Tibial nerve (tissue), 4 donors: ENCODE measurements around the gene ITM2C. TPM values are rescaled to one million over a fixed set of nuclear protein-coding genes. Genes with fewer than 3 reads are reported as not detected.

ENCODE experiments used
- DNase-seq, 2 donors: peaks; one replicate each; pipeline ENCODE4 v3.0.0-alpha.2; 2019; ENCODE audit warnings: low spot score in 2 of 2
- H3K27ac ChIP-seq, 4 donors: fragments of 200-600 bp; sonication (generic) in 3 of 4; one replicate each; pipeline ENCODE4 v1.5.1; 2017 to 2019; ENCODE audit warnings: mild to moderate bottlenecking in 1 of 4
- H3K27me3 ChIP-seq, 2 donors: fragments of 200-600 bp; sonication (generic) in 1 of 2; one replicate each; pipeline versions ENCODE4 v1.5.1 to v1.6.0; 2017 to 2019
- H3K36me3 ChIP-seq, 3 donors: fragments of 200-600 bp; sonication (generic); one replicate each; pipeline ENCODE4 v1.5.1; 2018 to 2019
- H3K4me1 ChIP-seq, 4 donors: fragments of 200-600 bp; sonication (generic) in 3 of 4; one replicate each; pipeline ENCODE4 v1.5.1; 2017 to 2019
- H3K4me3 ChIP-seq, 4 donors: fragments of 200-600 bp; sonication (generic) in 3 of 4; one replicate each; pipeline ENCODE4 v1.5.1; 2017 to 2019; ENCODE audit warnings: mild to moderate bottlenecking in 1 of 4, moderate library complexity in 1 of 4
- H3K9me3 ChIP-seq, 4 donors: fragments of 200-600 bp; sonication (generic) in 3 of 4; one replicate each; pipeline ENCODE4 v1.5.1; 2017 to 2019
- CTCF ChIP-seq, 5 experiments: fragments of 200-600 bp in 3 of 5; fragments of 450-650 bp in 2 of 5; sonication (generic) in 3 of 5; IDR thresholded peaks; one replicate each; pipeline ENCODE4 v1.5.1; 2016 to 2019; ENCODE audit warnings: antibody characterized with exemption in 5 of 5, mild to moderate bottlenecking in 3 of 5, moderate library complexity in 2 of 5
- EP300 ChIP-seq, 2 donors: sonication (generic); formaldehyde crosslinking; IDR thresholded peaks; one replicate each; pipeline ENCODE4 v1.6.1; 2017; ENCODE audit warnings: antibody characterized with exemption in 2 of 2, mild to moderate bottlenecking in 1 of 2
- POLR2A ChIP-seq, 2 donors: fragments of 450-650 bp; IDR thresholded peaks; one replicate each; pipeline ENCODE4 v1.6.1; 2017; ENCODE audit warnings: antibody characterized with exemption in 2 of 2, mild to moderate bottlenecking in 2 of 2, moderate library complexity in 2 of 2
- WGBS, 2 donors: methylation state at CpG; one replicate each; pipeline ENCODE4 v1.1.5; 2018; 5-methylcytosine and 5-hydroxymethylcytosine counted together
- total RNA-seq, 4 donors: library from RNA; depleted of rRNA; stranded (reverse); fragments of >200 nt; gene quantifications; one replicate each; pipeline ENCODE4 v1.1.0, GENCODE V29; 2016

The ITM2C gene
- total RNA-seq, 4 donors from 2014 or later = 80.1 to 146 (median 128) TPM

GRCh38 chr2:230850358-230850658 lies 14.4 kb upstream of the ITM2C start:
- Histone ChIP-seq H3K4me1 (peaks cover 0 to 5% (median 0%) of the 10 kb centered on the region in 4 donors), H3K36me3 (no peaks in the 10 kb centered on the region), H3K27ac (no peak overlapping the region), H3K27me3 (peaks cover 0 to 10% of the 10 kb centered on the region in 2 donors), H3K4me3 (no peak overlapping the region), H3K9me3 (peaks cover 0 to 8% (median 0%) of the 10 kb centered on the region in 4 donors)
- 75% methylated on average over 7 of the region's 7 CpGs for whole genome bisulfite sequencing, 2 donors
- TF ChIP-seq POLR2A (IDR thresholded peaks at IDR 0.05) = no peak
- no peak for TF ChIP-seq EP300 (IDR thresholded peaks at IDR 0.05)
- no peak for TF ChIP-seq CTCF (IDR thresholded peaks at IDR 0.05)
- DNase-seq = no peak

- Histone ChIP-seq H3K9me3 (no peaks in the 10 kb centered on the region), H3K27ac (no peak overlapping the region), H3K36me3 (no peaks in the 10 kb centered on the region), H3K27me3 (peaks cover 0 to 20% of the 10 kb centered on the region in 2 donors), H3K4me3 (no peak overlapping the region), H3K4me1 (peaks cover 0 to 5% (median 0%) of the 10 kb centered on the region in 4 donors)
- TF ChIP-seq EP300 (IDR thresholded peaks at IDR 0.05) (no peak), CTCF (IDR thresholded peaks at IDR 0.05) (no peak), POLR2A (IDR thresholded peaks at IDR 0.05) (no peak)
- DNase-seq = no peak
- WGBS, 2 donors = 85 to 88% methylated on average over 4 of the region's 4 CpGs
These were observed 12.6 kb upstream of the ITM2C start for GRCh38 chr2:230852113-230852512.

GRCh38 chr2:230861552-230862255 lies 3.0 kb upstream of the ITM2C start:
- Histone ChIP-seq H3K36me3 (no peaks in the 10 kb centered on the region), H3K9me3 (peaks cover 0 to 15% (median 0%) of the 10 kb centered on the region in 4 donors), H3K27me3 (peaks cover 0 to 34% of the 10 kb centered on the region in 2 donors), H3K4me1 (peaks cover 0 to 24% (median 14%) of the 10 kb centered on the region in 4 donors), H3K4me3 (no peak overlapping the region), H3K27ac (no peak overlapping the region)
- DNase-seq = no peak
- TF ChIP-seq CTCF (IDR thresholded peaks at IDR 0.05) = no peak
- no peak for TF ChIP-seq EP300 (IDR thresholded peaks at IDR 0.05)
- TF ChIP-seq POLR2A (IDR thresholded peaks at IDR 0.05) = no peak
- WGBS, 2 donors = 39 to 43% methylated on average over 13 of the region's 13 CpGs

- Histone ChIP-seq H3K27ac (no peak overlapping the region), H3K4me3 (no peak overlapping the region), H3K9me3 (peaks cover 0 to 15% (median 0%) of the 10 kb centered on the region in 4 donors), H3K4me1 (peaks cover 0 to 30% (median 17%) of the 10 kb centered on the region in 4 donors), H3K36me3 (no peaks in the 10 kb centered on the region), H3K27me3 (peaks cover 0 to 28% of the 10 kb centered on the region in 2 donors)
- 89 to 91% methylated on average over 5 of the region's 5 CpGs for WGBS, 2 donors
- no peak for TF ChIP-seq CTCF (IDR thresholded peaks at IDR 0.05)
- no peak for TF ChIP-seq POLR2A (IDR thresholded peaks at IDR 0.05)
- no peak for TF ChIP-seq EP300 (IDR thresholded peaks at IDR 0.05)
- no peak for DNase-seq
These were observed 2.5 kb upstream of the ITM2C start for GRCh38 chr2:230862292-230862691.

GRCh38 chr2:230863031-230863430 lies 1.7 kb upstream of the ITM2C start:
- Histone ChIP-seq H3K36me3 (no peaks in the 10 kb centered on the region), H3K4me3 (no peak overlapping the region), H3K27me3 (peaks cover 0 to 28% of the 10 kb centered on the region in 2 donors), H3K27ac (no peak overlapping the region), H3K9me3 (peaks cover 0 to 13% (median 0%) of the 10 kb centered on the region in 4 donors), H3K4me1 (peaks cover 0 to 37% (median 19%) of the 10 kb centered on the region in 4 donors)
- TF ChIP-seq CTCF (IDR thresholded peaks at IDR 0.05) (no peak), POLR2A (IDR thresholded peaks at IDR 0.05) (no peak), EP300 (IDR thresholded peaks at IDR 0.05) (no peak)
- WGBS, 2 donors = 61 to 76% methylated on average over 8 of the region's 8 CpGs
- no peak for DNase-seq
